Activated T-helper 1 cell treated with anti-CD3 and anti-CD28 coated beads, Interleukin-2, amount 50 U/mL, for 16 hours (primary cell): Measurements from ENCODE around the gene C2orf68.
"Not testable (repeated sequence)": the region's sequence is repeated elsewhere in the genome, so short reads cannot be mapped to it uniquely, and the experiment has no call there.

Experiments used
- DNase-seq, 2 donors: peaks; one replicate each; pipeline ENCODE4 v3.0.0-alpha.2; 2020; ENCODE audit warnings: low read depth in 1 of 2, low spot score in 1 of 2

C2orf68 gene

DNA sequence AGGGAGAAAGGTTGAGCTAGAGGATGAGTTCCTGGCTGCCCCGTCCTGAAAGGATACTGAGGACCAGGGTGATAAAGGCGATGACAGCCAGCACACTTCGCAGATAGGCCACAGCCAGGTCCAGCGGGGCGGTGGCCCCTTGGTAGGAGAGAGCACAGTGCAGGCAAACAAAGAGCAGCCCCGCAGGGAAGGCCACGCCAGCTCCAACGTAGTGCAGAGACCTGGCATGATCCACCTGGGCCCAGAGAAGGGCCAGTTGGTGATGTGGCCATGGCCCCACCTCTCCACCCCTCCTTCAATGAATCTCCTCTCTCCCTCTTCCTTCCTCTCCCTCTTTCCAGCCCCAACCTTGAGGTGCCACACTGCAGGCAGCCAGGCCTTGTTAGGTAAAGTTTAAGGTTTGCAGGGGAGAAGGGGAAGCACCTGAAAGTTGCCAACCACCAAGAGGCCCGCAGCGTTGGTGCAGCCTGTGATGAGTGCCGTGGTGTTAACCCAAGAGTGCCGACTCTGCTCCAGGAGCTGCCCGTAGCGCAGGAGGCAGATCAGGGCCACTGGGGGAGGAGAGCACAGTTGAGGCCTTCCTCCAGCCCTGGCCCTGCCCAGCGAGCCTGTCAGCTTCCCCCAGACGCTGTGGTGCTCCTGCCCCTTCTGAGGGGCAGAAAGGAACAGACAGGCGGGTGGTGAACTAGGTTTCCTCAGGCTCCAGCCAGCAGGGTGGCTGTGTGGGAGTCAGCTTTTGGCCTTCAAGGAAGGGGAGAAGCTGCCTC lies 12.2 kb downstream of the C2orf68 start:
- DNase-seq: no peak

DNA sequence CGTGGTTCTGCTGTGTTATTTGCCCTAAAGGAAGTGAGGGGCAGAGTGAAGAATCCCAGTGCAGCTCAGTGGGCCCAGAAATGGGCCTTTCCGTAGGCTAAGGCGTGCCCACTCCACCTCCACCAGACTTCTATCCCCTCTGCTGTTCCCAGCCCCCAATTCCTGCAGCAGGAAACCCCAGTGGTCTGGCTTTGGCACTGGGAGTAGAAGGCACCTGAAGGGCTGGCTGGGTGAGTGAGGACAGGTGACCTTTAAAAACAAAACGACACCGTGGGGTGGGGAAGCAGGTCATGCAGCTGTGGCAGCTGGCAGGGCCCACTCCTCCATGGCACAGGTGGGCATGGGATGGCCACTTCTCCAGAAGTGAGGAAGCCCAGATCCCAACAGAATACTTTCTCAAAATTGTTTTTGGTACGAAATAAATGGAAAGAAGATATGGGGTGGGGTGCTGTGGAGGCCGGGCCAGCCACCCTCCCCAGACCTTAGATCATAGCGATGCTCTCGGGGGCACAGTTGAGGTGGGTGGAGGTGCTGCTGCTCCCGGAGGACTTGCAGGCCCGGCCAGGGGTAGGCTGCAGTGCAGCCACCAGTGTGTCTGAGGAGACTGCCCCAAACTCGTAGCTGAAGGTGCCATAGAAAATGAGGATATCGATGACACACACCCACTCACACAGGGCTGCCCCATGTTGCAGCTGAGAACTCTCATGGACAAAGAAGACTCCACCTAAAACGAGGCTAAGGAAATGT lies 13.1 kb downstream of the C2orf68 start:
- no peak for DNase-seq

DNA sequence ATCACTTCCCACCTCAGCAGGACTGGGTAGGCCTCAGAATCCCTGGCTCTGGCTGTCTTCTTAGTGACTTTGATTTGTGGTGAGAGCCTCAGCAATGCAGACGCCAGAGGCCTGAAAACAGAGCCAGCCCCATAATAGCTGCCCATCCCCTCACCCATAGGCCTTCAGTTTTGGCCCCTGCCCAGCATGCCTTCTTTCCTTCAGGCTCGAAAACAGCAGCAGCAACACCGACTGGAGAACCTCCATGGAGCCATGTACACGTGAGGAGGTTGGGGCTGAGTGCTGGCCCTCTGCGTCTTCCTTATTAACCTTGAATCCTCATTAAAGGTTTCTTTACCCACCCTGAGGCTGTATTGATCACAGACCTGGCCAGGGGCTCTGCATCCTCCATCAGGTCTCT lies 14.6 kb downstream of the C2orf68 start:
- DNase-seq: no peak

DNA sequence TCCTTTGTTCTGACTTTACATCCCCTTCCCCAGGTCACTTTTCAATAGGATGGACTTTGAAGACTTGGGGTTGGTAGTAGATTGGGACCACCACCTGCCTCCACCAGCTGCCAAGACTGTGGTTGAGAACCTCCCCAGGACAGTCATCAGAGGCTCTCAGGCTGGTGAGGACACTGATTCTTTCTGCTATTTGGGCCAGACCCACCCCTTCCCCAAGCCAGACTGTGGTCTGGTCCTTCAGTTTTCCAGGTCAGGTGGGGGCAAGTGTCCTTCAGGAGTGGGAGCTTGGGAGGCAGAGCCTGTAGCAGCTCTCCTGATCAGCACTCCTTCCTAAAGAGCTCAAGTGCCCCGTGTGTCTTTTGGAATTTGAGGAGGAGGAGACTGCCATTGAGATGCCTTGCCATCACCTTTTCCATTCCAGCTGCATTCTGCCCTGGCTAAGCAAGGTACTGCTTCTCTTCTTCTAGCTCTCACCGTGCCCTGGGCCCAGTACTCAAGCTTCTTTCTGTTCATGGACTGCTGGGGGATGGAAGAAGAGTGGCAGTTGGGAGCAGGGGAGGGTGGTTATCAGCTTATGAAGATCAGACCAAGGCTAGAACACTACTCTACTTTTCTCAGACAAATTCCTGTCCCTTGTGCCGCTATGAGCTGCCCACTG lies 15.3 kb downstream of the C2orf68 start:
- no peak for DNase-seq

DNA sequence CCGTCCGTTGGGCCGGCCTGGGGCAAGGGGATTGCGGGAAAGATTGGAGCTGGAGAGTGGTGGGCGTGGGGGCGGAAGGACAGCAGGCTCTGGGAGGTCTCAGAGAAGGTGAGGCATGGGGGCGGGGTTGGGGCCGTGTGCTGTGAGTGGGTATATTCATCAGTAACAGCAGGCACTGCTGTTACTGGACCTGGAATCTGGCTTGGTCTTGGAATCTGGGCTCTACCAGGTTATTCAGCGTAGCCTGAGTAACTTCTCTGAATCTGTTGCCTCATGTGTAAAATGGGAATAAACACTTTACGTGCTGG lies 15.9 kb downstream of the C2orf68 start:
- no peak for DNase-seq

DNA sequence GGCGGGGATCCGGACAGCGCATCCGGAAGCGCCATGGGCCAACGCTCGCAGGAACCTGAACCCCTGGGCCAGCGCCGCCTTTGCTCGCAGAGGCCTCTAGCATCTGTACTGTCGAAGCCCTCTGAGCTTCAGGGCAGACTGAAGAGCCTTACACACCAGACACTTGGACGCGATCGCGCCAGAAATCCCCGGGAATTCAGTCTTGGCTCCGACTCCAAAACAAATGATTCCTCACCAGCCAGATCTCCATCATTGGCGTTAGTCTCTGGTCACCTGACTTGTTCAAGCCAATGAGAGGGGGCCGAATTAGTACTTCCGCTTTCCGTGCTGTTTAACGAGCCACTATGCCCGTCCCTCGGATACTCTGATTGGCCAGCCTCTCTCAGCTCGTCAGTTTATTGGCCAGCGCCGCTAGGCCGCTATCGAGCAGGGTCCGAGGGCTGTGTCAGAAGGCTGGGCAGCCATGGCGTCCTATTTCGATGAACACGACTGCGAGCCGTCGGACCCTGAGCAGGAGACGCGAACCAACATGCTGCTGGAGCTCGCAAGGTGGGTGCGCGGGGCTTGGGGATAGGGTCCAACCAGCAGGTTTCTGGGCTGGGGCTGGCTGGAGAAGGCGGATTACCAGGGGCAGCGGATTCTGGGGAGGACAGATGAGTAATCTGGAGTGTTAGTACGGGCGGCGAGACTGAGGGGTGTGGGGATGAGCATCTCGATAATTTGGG lies 16.4 kb downstream of the C2orf68 start, which contains the start of gene RNF181:
Gene RNF181 (plus strand): TSS at position 445 of the 725 bp plus-strand sequence. CDS start 19 bp downstream, at position 464.
- DNase-seq: peak; percentile 74 to 83

DNA sequence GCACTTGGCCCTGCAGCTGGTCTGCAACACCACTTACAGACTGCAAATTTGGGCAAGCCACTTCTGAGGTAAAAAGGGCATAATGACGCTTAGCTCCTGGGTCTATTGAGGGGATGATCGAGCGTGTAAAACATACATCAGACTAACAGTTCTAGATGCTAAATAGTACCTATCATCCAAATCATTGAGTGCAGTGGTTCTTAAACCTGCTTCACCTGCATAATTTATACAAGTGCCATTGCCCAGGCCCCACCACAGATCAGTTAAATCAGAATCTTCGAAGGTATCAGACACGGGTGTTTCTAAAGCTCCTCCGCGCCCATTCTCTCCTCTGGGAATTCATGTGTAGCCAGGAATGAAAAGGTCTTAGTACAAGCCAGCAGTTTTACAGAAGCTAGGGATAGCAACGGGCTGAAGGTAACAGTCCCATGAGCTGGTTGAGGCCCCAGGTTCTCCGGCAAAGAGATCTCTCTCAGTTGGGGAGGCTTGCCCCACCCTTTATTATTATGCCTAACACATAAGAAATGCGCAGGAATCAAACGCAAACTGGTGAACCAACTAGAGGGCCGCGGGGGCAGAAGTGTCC lies 17.1 kb downstream of the C2orf68 start:
- no peak for DNase-seq

DNA sequence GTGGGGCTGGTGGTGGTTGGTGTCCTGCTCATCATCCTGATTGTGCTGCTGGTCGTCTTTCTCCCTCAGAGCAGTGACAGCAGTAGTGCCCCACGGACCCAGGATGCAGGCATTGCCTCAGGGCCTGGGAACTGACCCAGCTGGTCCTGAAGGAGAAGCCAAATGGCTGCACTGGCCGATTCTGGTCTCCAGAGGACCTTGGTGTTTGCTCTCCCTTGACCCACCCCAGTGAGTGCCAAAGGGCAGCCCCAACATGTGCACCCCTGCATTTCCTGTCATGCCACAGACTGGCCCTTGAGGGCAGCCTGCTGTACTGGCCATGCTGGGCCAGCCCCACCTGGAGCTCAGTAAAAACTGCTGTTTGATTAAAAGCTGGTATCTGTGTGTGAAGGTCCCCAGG lies 18.8 kb downstream of the C2orf68 start:
- no peak for DNase-seq

DNA sequence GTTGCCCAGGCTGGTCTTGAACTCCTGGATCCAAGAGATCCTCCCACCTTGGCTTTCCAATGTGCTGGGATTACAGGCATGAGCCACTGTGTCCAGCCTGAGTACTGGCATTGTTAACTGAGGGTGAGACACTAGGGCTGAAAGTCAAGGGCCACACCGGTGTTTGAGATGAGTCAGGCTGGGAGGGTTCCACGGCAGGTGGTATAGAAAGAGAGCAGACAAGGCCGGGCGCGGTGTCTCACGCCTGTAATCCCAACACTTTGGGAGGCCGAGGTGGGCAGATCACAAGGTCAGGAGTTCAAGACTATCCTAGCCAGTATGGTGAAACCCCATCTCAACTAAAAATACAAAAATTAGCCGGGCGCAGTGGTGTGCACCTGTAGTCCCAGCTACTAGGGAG lies 19.6 kb downstream of the C2orf68 start:
- not testable (repeated sequence) for DNase-seq

DNA sequence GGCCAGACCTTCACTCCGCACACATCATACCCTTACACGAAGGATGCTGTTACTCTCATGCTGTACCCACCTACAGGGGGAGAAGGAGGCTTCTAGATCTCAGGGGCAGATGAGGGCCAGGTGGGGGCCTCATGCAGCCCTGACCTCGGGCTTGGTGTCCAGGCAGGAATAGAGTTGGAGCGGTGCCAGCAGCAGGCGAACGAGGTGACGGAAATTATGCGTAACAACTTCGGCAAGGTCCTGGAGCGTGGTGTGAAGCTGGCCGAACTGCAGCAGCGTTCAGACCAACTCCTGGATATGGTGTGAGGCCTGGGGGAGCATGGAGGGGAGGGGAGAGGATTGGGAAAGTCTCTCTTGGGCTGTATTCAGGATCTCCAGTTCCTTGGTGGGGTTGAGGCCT lies 20.3 kb downstream of the C2orf68 start:
- DNase-seq: no peak

DNA sequence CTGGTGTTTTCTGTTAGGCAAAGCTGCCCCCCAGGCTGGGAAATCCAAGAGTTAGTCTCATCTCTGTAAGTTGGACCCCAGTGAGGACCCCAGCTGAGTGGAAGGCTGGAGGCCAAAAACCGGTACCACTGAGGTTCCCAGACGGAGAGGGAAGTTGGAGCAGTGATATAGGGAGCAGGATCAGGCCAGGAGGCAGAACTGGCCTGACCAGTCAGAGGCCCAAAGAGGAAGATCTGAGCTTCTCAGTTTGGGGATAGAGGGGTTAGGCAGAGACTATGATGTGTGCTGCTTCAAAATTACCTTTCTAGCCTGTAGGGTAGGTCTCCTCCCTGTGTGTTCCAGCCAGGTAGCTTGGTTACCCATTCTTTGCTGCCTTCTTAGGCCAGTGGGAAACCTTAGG lies 20.9 kb downstream of the C2orf68 start:
- DNase-seq: no peak

DNA sequence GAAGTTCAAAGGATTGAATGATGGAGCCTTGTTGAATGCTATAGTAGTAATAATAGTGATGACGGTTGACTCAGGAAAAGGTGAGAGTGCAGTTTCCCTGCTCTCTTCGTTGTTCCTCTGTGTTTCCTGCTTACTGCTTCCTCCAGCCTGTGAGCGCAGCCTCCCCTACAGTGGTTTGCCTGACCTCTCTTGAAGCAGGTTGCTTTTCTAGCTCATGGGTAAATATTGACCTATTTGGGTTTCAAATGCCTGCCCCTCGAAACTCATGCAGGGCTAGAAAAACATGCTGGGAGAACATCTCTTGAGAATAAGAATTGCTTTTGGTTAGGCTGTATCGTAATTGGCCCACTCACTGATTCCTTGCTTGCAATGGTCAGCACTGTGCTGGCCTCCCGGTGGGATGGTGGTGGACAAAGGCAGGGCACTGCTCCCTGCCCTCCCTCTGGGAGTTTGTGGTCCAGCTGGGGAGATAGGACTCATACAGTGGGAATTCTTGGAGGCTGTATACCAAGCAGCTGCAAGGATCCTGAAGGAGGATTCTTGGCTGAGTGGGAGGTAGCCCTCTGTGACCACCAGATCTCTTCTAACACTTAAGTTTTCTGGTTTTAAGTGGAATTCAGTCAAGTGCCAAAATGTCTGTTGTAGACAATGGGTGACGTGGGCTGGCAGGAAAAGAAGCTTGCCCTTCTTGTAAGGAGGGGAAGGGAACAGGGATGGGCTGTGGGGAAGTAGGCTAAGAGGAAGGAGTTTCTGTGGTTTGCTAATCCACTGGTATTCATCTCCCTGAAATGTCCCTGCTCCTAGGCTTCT lies 21.7 kb downstream of the C2orf68 start:
- no peak for DNase-seq

DNA sequence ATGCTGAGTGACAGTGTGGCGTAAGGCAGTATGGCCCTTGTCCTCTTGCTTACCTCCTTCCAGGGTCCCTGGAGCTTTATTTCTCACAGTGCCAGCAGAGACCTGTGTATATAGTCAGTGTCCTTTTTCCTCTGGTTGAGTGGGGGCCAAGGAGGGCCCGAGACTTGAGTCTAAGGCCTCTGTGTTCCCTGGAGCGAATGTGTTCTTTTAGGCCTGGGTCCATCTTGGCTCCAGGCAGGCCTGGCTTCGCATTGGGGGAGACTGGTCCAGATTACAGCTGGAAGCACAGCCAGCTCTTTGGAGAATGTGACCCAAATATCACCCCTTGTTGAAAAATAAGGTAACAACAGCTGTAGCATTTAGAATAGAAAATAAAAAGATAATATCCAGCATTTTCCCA lies 22.7 kb downstream of the C2orf68 start:
- no peak for DNase-seq

DNA sequence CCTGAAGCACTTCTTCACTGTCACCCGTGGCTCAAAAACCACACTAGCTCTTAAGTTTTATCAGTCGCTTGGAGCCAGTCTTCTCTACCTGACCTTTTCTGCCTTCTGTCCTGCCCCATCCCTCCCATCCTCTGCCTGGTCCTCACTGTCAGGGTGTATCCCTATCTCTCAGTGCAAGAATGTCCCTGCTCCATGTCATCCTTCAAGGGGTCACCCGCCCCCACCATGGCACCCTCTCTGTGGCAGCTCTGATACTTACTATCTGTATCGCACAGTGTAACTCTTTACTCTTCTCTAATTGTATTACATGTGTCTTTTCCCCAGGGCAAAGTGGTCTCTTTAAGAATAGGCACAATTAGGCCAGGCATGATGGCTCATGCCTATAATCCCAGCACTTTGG lies 23.2 kb downstream of the C2orf68 start:
- no peak for DNase-seq

DNA sequence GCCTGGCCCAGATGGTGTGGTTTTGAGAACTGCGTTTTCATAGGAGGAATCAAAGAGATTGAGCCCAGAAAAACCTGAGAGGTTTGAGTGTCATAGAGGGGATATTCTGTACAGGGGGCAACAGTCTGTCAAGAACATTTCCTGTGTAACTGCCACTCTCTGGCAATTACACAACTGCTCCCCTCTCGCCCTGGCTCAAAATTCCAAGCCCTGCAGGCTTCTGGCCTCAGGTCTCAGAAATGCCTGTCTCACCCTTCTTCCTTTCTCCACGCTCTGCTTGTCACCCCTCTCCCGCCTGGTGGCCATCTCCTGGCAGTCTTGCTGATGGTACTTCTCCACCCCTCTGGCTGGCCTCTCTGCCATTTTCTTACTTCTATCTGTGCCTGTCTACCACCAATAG lies 23.6 kb downstream of the C2orf68 start:
- DNase-seq: no peak

DNA sequence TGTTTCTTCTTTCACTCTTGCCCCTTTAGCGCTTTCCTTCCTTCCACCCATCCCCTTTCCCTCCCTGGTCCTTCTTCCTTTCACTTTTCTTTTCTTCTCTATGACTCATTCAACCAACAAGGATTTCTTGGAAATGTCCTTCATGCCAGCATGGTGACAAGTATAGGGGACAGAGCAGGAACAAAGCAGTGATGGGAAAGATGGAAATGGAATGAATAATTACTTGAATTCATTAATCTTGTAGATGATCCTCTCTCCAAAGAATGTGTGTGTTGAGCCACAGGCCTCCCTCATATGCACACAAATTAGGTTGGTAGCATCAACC lies 26.1 kb downstream of the C2orf68 start:
- no peak for DNase-seq

DNA sequence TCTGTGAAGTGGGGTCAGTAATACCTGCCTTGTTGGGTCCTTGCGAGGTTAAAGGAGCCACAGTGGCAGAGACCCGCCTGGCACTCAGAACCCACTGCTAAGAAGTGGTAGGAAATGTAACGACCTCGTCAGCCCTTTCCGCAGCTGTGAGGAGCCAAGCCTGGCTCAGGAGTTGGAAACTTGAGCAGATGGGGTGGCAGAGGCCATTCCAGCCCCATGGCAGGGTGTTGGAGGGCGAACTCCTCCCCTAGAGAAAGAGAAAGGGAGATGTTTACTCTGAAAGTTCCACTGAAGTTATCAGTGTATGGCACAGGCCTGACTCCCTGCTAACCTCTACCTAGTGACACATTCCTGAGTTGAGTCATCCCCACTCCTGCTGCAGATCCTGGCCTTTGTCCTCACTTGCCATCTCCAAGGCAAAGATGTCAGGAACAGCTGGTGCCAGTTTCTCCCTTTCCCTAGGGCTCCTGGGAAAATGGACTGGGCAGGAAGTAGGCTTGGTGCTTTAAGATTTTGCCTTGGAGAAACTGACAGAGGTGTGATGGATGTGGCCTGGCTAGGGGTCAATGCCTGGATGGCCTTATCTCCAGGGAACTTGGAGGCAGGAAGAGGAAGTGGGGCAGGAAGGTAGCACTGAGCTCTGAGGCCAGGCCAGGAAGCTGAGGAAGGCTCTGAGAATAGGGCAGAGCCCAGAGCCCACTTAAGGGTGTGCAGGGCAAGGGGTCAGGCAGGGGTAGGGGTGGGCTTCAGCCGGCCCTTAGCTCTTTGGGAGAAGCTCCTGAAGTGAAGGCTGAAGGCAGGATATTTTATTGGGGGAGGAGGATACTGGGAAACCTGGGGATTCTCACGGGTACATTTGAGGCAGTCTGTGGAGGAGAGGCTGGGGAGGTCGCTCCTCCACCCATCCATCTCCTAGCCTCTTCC lies 26.7 kb downstream of the C2orf68 start:
- no peak for DNase-seq

DNA sequence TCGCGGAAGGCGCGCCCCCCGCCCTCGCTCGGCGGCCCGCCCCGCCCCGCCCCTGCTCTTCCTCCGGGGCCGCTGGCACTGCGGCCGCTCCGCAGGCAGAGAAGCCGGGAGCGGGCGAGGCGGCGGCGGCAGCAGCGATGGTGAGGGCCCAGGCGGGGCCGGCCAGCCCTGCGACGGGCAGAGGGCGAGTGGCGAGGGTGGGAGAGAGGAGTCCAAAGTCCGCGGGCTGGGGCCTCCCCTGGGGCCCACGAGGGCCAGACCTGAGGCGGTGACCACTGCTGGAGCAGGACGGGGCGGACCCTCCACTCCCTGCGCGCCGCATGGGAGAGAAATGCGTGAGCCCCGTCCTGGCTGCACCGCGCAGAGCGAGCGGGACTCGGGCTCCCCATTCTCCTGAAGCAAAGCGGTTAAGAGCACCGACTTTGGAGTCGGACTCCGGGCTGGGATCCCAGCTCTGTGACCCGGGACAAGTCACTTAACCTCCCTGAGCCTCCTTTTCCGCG lies 27.5 kb downstream of the C2orf68 start, which contains the start of gene VAMP5:
Gene VAMP5 (plus strand): TSS at position 78 of the 503 bp plus-strand sequence. CDS start 60 bp downstream, at position 138.
- DNase-seq: no peak
